ENCODE results near the gene B3GLCT.
"Not testable (repeated sequence)": the region's sequence is repeated elsewhere in the genome, so short reads cannot be mapped to it uniquely, and the experiment has no call there.

Gene B3GLCT

DNA sequence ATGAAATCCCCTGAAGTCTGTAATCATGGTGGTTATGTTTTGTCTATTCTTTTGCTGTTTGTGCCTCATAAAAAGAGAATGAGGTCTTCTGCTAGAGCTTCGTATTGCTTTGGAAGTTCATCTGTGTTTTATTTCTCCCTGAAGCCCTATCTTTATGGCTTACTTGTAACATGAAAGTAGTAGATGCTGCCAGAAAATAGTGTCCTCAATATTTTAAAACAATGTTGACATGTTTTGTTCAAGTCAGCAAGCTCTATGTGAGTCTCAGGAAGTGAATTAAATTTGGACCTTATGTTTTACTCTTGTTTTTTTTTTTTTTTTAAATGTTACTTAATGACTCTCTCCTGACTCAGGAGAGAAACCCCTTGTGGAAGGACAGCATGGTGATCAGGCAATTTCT lies 130.5 kb downstream of the B3GLCT start:
- H3K36me3 ChIP-seq (ENCODE audit: control insufficient read depth in 5 of 5, insufficient read depth in 5 of 5, low read length in 5 of 5) = no peaks in the 10 kb centered on the region
- H3K27me3 ChIP-seq (ENCODE audit: control insufficient read depth in 5 of 5, insufficient read depth in 4 of 5, low read length in 5 of 5) = no peaks in the 10 kb centered on the region
- no peak overlapping the region for H3K4me3 ChIP-seq (ENCODE audit: low read depth in 1 of 5, low read length in 5 of 5)
- H3K27ac ChIP-seq (ENCODE audit: low read depth, low read length) = no peak overlapping the region
- H3K9me3 ChIP-seq (ENCODE audit: control insufficient read depth in 5 of 5, low read length in 5 of 5) = no peaks in the 10 kb centered on the region
- H3K9ac ChIP-seq (ENCODE audit: low read length in 5 of 5) = no peak overlapping the region
- H3K4me1 ChIP-seq (ENCODE audit: control insufficient read depth in 5 of 5, insufficient read depth in 5 of 5, low read length in 5 of 5) = peaks cover 0 to 5% (median 0%) of the 10 kb centered on the region in 5 donors

DNA sequence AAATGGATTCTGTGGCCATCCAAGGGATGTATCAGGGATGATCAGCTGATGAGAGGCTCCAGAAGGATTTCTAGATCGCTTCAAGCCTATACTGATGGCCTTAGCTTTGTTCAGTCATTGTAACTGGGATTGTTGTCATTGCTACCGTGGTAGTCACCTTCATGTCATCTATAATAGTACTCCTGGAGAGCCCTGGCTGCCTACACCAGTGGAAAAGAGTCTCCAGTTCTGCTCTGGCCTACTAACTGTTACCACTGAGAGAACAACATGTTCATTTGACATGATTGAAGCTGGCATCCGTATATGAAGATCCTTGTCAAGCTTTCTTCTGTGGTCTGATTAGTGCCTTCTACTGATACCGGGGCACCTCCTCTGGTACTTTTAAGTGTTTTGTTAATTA lies 131.3 kb downstream of the B3GLCT start:
- Histone ChIP-seq H3K27ac (ENCODE audit: low read depth, low read length) (no peak overlapping the region), H3K4me1 (ENCODE audit: control insufficient read depth in 5 of 5, insufficient read depth in 5 of 5, low read length in 5 of 5) (peaks cover 0 to 5% (median 0%) of the 10 kb centered on the region in 5 donors), H3K4me3 (ENCODE audit: low read depth in 1 of 5, low read length in 5 of 5) (no peak overlapping the region), H3K36me3 (ENCODE audit: control insufficient read depth in 5 of 5, insufficient read depth in 5 of 5, low read length in 5 of 5) (no peaks in the 10 kb centered on the region), H3K9me3 (ENCODE audit: control insufficient read depth in 5 of 5, low read length in 5 of 5) (no peaks in the 10 kb centered on the region), H3K27me3 (ENCODE audit: control insufficient read depth in 5 of 5, insufficient read depth in 4 of 5, low read length in 5 of 5) (peaks cover 0 to 2% (median 0%) of the 10 kb centered on the region in 5 donors), H3K9ac (ENCODE audit: low read length in 5 of 5) (no peak overlapping the region)

DNA sequence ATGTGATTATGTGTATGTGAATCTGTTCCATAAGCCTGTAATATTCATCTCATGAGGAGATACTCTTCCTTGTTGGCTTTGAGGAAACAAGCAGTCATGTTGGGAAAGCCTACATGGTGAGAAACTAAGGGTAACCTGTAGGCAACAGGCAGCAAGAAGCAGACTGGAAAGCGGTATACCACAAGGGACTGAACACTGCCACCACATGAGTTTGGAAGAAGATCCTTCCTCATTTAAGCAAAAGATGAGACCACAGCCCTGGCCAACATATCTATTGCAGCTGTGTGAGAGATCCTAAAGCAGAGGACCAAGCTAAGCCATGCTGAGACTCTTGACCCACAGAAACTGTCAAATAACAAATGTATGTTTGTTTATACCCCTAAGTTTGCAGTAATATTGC lies 134.8 kb downstream of the B3GLCT start:
- Histone ChIP-seq H3K27me3 (ENCODE audit: control insufficient read depth in 5 of 5, insufficient read depth in 4 of 5, low read length in 5 of 5) (peaks cover 0 to 4% (median 0%) of the 10 kb centered on the region in 5 donors), H3K27ac (ENCODE audit: low read depth, low read length) (no peak overlapping the region), H3K9ac (ENCODE audit: low read length in 5 of 5) (no peak overlapping the region), H3K4me3 (ENCODE audit: low read depth in 1 of 5, low read length in 5 of 5) (no peak overlapping the region), H3K36me3 (ENCODE audit: control insufficient read depth in 5 of 5, insufficient read depth in 5 of 5, low read length in 5 of 5) (no peaks in the 10 kb centered on the region), H3K4me1 (ENCODE audit: control insufficient read depth in 5 of 5, insufficient read depth in 5 of 5, low read length in 5 of 5) (no peaks in the 10 kb centered on the region), H3K9me3 (ENCODE audit: control insufficient read depth in 5 of 5, low read length in 5 of 5) (peaks cover 0 to 3% (median 0%) of the 10 kb centered on the region in 5 donors)

DNA sequence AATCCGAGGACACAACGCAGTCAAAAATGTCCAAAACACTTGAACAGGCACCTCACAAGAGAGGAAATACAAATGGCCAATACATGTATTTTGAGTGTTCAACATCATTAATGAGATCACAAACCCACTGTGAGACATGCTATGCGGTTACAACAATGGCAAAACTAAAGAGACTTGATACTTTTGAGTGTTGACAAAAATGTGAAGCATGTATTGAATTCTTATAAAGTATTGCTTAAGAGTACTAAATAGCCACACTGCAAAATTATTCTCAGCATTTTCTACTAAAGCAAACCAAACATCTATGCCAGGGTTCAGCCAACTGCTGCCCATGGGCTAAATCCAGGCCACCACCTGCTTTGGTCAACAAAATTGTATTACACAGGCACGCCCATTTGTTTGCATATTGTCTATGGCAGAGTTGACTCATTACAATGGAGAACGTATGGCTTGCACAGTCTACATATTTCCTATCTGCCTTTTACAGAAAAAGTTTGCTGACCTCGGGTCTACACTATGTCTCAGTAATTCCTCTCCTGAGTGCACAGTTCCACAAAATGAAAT lies 135.3 kb downstream of the B3GLCT start:
- no peak overlapping the region for H3K27ac ChIP-seq (ENCODE audit: low read depth, low read length)
- H3K9ac ChIP-seq (ENCODE audit: low read length in 5 of 5) = no peak overlapping the region
- peaks cover 0 to 4% (median 0%) of the 10 kb centered on the region in 5 donors for H3K27me3 ChIP-seq (ENCODE audit: control insufficient read depth in 5 of 5, insufficient read depth in 4 of 5, low read length in 5 of 5)
- H3K36me3 ChIP-seq (ENCODE audit: control insufficient read depth in 5 of 5, insufficient read depth in 5 of 5, low read length in 5 of 5) = no peaks in the 10 kb centered on the region
- H3K9me3 ChIP-seq (ENCODE audit: control insufficient read depth in 5 of 5, low read length in 5 of 5) = peaks cover 0 to 3% (median 0%) of the 10 kb centered on the region in 5 donors
- no peak overlapping the region for H3K4me3 ChIP-seq (ENCODE audit: low read depth in 1 of 5, low read length in 5 of 5)
- no peaks in the 10 kb centered on the region for H3K4me1 ChIP-seq (ENCODE audit: control insufficient read depth in 5 of 5, insufficient read depth in 5 of 5, low read length in 5 of 5)

DNA sequence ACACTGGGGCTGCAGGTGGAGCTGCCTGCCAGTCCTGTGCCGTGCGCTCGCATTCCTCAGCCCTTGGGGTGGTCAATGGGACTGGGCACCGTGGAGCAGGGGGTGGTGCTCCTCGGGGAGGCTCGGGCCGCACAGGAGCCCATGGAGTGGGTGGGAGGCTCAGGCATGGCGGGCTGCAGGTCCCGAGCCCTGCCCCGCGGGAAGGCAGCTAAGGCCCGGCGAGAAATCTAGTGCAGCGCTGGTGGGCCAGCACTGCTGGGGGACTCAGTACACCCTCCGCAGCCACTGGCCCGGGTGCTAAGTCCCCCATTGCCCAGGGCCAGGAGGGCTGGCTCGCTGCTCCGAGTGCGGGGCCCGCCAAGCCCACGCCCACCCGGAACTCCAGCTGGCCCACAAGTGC lies 139.8 kb downstream of the B3GLCT start:
- not testable (repeated sequence) for H3K4me3 ChIP-seq (ENCODE audit: low read depth in 1 of 5, low read length in 5 of 5); H3K27ac ChIP-seq (ENCODE audit: low read depth, low read length); H3K27me3 ChIP-seq (ENCODE audit: control insufficient read depth in 5 of 5, insufficient read depth in 4 of 5, low read length in 5 of 5); H3K9ac ChIP-seq (ENCODE audit: low read length in 5 of 5); H3K4me1 ChIP-seq (ENCODE audit: control insufficient read depth in 5 of 5, insufficient read depth in 5 of 5, low read length in 5 of 5); H3K36me3 ChIP-seq (ENCODE audit: control insufficient read depth in 5 of 5, insufficient read depth in 5 of 5, low read length in 5 of 5)
- peaks cover 0 to 14% (median 4%) of the 10 kb centered on the region in 5 donors for H3K9me3 ChIP-seq (ENCODE audit: control insufficient read depth in 5 of 5, low read length in 5 of 5)

DNA sequence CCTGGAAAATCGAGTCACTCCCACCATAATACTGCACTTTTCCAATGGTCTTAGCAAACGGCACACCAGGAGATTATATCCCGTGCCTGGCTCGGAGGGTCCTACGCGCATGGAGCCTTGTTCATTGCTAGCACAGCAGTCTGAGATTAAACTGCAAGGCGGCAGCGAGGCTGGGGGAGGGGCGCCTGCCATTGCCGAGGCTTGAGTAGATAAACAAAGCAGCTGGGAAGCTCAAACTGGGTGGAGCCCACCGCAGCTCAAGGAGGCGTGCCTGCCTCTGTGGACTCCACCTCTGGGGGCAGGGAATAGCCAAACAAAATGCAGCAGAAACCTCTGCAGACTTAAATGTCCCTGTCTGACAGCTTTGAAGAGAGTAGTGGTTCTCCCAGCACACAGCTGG lies 141.1 kb downstream of the B3GLCT start:
- H3K4me3 ChIP-seq (ENCODE audit: low read depth in 1 of 5, low read length in 5 of 5); H3K36me3 ChIP-seq (ENCODE audit: control insufficient read depth in 5 of 5, insufficient read depth in 5 of 5, low read length in 5 of 5); H3K9ac ChIP-seq (ENCODE audit: low read length in 5 of 5); H3K4me1 ChIP-seq (ENCODE audit: control insufficient read depth in 5 of 5, insufficient read depth in 5 of 5, low read length in 5 of 5); H3K27ac ChIP-seq (ENCODE audit: low read depth, low read length); H3K27me3 ChIP-seq (ENCODE audit: control insufficient read depth in 5 of 5, insufficient read depth in 4 of 5, low read length in 5 of 5): not testable (repeated sequence)
- peaks cover 0 to 14% (median 4%) of the 10 kb centered on the region in 5 donors for H3K9me3 ChIP-seq (ENCODE audit: control insufficient read depth in 5 of 5, low read length in 5 of 5)

DNA sequence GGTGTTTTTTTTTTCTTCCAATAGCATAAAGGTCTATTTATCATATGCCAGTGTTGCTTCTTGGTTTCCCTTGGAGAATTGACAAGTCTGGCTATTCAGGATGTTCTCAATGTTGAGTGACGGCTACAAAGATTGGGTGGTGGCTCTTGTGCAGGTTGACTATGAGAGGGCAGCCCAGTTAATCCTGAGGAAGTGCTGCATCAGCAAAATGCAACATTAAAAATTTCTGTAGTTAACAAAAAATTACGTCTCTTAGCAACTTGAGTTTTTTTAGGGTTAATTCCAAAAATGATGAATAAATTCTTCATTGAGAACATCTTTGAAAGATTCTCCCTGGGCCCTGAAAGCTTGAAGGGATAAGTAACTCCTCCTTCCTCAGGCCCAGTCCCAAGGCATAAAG lies 147.1 kb downstream of the B3GLCT start:
- no peak overlapping the region for H3K4me3 ChIP-seq (ENCODE audit: low read depth in 1 of 5, low read length in 5 of 5)
- H3K27me3 ChIP-seq (ENCODE audit: control insufficient read depth in 5 of 5, insufficient read depth in 4 of 5, low read length in 5 of 5) = no peaks in the 10 kb centered on the region
- no peaks in the 10 kb centered on the region for H3K9me3 ChIP-seq (ENCODE audit: control insufficient read depth in 5 of 5, low read length in 5 of 5)
- H3K27ac ChIP-seq (ENCODE audit: low read depth, low read length) = no peak overlapping the region
- H3K4me1 ChIP-seq (ENCODE audit: control insufficient read depth in 5 of 5, insufficient read depth in 5 of 5, low read length in 5 of 5) = no peaks in the 10 kb centered on the region
- H3K36me3 ChIP-seq (ENCODE audit: control insufficient read depth in 5 of 5, insufficient read depth in 5 of 5, low read length in 5 of 5) = no peaks in the 10 kb centered on the region
- no peak overlapping the region for H3K9ac ChIP-seq (ENCODE audit: low read length in 5 of 5)

DNA sequence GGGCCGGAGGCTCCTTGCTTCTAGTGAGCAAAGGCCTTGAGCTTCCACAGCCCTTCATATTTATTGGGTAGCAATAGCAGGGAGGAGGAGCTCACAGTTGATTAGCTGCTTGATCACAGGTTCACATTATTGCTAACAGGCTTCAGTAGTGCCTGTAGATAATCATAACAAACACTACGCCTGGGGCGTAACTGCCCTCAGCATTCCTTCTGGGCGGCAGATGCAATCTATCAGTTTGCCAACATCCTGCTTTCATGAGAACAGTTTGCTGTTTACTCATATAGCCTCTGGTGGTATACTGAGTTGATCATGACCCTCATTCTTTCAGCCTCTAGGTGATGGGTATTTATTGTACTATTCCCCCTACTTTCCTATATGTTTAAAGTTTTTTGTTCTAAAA lies 149.4 kb downstream of the B3GLCT start:
- peaks cover 0 to 7% (median 6%) of the 10 kb centered on the region in 5 donors for H3K27me3 ChIP-seq (ENCODE audit: control insufficient read depth in 5 of 5, insufficient read depth in 4 of 5, low read length in 5 of 5)
- H3K36me3 ChIP-seq (ENCODE audit: control insufficient read depth in 5 of 5, insufficient read depth in 5 of 5, low read length in 5 of 5) = no peaks in the 10 kb centered on the region
- peaks cover 0 to 2% (median 0%) of the 10 kb centered on the region in 5 donors for H3K4me1 ChIP-seq (ENCODE audit: control insufficient read depth in 5 of 5, insufficient read depth in 5 of 5, low read length in 5 of 5)
- H3K9me3 ChIP-seq (ENCODE audit: control insufficient read depth in 5 of 5, low read length in 5 of 5) = no peaks in the 10 kb centered on the region
- H3K9ac ChIP-seq (ENCODE audit: low read length in 5 of 5) = no peak overlapping the region
- no peak overlapping the region for H3K4me3 ChIP-seq (ENCODE audit: low read depth in 1 of 5, low read length in 5 of 5)
- no peak overlapping the region for H3K27ac ChIP-seq (ENCODE audit: low read depth, low read length)

DNA sequence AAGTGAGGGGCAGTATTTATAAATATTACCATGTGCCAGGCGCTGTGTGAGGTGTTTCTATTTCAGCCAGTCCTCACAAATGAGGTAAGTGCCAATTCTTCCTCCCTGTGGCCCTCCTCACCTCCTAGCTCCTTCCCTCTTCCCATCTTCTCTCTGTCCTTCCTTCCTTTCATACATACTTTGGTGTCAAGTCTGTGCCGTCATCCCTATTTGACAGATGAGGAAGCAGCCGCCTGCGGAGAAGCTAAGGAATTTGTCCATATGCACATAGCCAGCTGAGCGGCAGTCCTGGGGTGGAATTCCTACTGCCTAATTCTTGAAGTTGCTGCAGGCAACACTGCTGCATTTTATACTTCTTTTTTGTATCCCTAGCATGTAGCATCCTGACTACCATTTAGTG lies 150.8 kb downstream of the B3GLCT start:
- Histone ChIP-seq H3K9ac (ENCODE audit: low read length in 5 of 5) (no peak overlapping the region), H3K27ac (ENCODE audit: low read depth, low read length) (no peak overlapping the region), H3K36me3 (ENCODE audit: control insufficient read depth in 5 of 5, insufficient read depth in 5 of 5, low read length in 5 of 5) (no peaks in the 10 kb centered on the region), H3K4me3 (ENCODE audit: low read depth in 1 of 5, low read length in 5 of 5) (no peak overlapping the region), H3K4me1 (ENCODE audit: control insufficient read depth in 5 of 5, insufficient read depth in 5 of 5, low read length in 5 of 5) (peaks cover 0 to 2% (median 0%) of the 10 kb centered on the region in 5 donors), H3K27me3 (ENCODE audit: control insufficient read depth in 5 of 5, insufficient read depth in 4 of 5, low read length in 5 of 5) (peaks cover 0 to 7% (median 6%) of the 10 kb centered on the region in 5 donors), H3K9me3 (ENCODE audit: control insufficient read depth in 5 of 5, low read length in 5 of 5) (peaks cover 0 to 8% (median 6%) of the 10 kb centered on the region in 5 donors)

DNA sequence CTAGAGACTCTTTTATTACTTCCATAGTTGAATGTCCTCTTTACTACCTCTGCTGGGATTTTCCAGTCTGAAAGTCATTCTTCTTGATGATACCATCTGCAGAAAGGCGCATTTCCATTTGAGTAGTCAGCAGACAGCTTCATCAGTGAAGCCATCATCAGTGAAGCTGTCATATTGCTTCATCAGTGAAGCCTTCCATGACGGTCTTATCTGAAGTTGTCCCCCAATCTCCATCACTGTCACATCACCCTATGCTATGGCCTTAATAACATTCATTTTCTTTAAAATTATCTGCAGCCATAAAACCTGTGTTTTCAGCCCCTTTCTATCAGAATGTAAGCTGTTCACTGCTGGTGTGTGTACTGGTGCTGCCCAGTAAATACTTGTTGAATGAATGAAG lies 151.6 kb downstream of the B3GLCT start:
- Histone ChIP-seq H3K4me3 (ENCODE audit: low read depth in 1 of 5, low read length in 5 of 5) (no peak overlapping the region), H3K36me3 (ENCODE audit: control insufficient read depth in 5 of 5, insufficient read depth in 5 of 5, low read length in 5 of 5) (no peaks in the 10 kb centered on the region), H3K27ac (ENCODE audit: low read depth, low read length) (no peak overlapping the region), H3K4me1 (ENCODE audit: control insufficient read depth in 5 of 5, insufficient read depth in 5 of 5, low read length in 5 of 5) (peaks cover 0 to 2% (median 0%) of the 10 kb centered on the region in 5 donors), H3K9ac (ENCODE audit: low read length in 5 of 5) (no peak overlapping the region), H3K9me3 (ENCODE audit: control insufficient read depth in 5 of 5, low read length in 5 of 5) (peaks cover 0 to 11% (median 6%) of the 10 kb centered on the region in 5 donors), H3K27me3 (ENCODE audit: control insufficient read depth in 5 of 5, insufficient read depth in 4 of 5, low read length in 5 of 5) (peaks cover 0 to 7% (median 6%) of the 10 kb centered on the region in 5 donors)

Measured in subcutaneous abdominal adipose tissue (tissue), 5 donors.